NCI-H2081 (cell line): ENCODE results near the gene ARHGEF17.

Experiments used
- DNase-seq, 2 experiments: peaks; one replicate each; lab custom pipeline; 2025; lab: John Stamatoyannopoulos, UW

Gene ARHGEF17

DNA sequence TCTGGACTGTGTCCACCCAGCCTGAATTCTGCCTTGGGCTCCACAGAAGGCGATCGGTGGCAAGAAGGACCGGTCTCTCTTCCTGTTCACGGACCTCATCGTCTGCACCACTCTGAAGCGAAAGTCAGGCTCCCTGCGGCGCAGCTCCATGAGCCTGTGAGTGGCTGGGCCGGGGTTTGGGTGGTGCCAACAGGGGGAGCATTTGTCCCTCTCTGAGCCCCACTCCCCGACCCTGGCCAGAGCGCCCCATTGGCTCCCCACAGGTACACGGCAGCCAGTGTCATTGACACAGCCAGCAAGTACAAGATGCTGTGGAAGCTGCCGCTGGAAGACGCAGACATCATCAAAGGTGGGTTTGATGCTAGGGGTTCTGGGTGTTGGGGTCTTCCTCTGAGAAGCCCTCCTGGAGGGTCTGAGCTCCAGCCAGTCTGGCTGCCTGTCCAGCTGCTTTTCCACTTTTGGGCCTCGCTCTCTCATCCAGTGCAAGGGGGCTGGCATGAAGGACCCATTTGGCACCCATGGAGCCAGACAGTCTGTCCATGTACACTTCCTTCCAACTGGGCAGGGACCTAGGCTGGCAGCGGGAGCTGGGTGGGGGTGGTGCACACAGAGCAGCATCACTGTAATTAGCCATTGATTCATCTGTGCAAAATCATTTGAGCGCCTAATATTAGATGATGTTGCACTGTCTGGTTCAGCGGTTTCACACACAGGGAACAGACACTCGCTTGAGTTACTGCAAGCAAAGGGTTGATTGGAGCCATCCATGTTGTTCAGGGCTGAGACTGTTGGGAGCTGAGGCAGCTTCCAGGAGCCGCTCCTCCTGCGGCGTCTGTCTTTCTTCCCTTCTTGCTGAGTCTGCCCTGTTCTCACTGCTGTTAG, 49.1 kb downstream of the ARHGEF17 start:
- DNase-seq, result no peak

DNA sequence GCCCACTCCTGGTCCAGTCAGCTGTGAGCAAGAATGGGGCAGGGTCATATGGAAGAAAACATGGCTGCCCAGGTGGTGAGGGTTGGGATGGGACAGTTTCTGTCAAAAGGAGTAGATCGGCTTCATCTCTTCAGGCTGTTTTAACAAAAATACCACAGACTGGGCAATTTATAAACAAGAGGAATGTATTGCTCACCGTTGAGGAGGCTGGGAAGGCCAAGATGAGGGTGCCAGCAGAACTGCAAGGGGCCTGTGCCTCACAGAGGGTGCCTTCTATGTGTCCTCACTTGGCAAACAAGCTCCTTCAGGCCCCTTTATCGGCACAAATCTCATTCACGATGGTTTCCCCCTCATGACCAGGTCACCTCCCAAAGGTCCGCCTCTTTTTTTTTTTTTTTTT, 50.0 kb downstream of the ARHGEF17 start:
- DNase-seq, result no peak

DNA sequence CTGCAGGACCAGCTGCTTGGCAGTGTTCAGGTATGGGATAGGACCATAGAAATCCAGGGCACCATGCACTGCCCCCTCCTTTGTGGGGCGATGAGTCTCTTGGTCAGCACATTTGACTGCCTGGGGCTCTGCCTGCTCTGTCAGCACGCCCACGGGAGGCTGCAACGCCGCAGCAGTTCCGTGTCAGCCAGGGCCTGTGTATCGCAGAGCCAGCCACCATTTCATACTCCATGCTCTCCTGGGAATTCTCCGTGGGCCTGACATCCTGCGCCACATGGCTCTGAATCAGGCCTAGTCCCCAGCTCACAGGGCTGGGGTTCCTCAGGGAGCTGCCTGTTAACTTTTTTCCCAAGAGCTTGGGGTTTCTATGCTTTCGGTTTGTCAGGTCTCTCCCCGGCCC, 51.3 kb downstream of the ARHGEF17 start:
- no peak for DNase-seq

DNA sequence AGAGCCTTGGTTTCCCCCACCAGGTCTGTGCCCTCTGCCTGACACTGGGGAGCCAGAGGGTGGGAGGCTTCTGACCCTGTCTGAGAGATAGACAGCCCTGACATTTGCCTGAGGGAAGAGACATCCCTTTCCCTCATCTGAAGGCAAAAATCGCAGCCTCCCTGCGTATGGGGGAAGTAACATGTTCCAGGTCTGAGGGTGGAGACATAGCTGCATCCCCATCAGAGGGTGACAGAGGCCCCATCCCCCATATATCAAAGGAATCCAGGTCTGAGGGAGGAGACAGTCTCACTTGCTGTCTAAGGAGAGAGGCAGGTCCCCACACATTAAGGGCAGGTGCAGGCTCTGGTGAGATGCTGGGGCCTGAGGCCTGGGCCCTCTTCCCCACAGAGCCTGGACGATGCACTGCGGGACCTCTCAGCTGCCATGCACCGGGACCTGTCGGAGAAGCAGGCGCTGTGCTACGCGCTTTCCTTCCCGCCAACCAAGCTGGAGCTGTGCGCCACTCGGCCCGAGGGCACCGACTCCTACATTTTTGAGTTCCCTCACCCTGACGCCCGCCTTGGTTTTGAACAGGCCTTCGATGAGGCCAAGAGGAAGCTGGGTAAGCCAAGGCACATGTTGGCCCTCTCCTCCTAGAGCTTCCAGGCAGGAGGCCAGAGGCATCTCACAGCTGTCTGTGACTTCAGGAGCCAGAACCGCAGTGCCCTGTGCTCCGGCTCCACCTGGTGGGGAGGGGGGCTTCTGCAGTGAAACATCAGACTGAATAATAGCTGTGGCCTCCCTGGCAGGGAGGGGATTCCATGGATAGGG, 52.1 kb downstream of the ARHGEF17 start:
- peak in 1 of 2 experiments; percentile 30 for DNase-seq

DNA sequence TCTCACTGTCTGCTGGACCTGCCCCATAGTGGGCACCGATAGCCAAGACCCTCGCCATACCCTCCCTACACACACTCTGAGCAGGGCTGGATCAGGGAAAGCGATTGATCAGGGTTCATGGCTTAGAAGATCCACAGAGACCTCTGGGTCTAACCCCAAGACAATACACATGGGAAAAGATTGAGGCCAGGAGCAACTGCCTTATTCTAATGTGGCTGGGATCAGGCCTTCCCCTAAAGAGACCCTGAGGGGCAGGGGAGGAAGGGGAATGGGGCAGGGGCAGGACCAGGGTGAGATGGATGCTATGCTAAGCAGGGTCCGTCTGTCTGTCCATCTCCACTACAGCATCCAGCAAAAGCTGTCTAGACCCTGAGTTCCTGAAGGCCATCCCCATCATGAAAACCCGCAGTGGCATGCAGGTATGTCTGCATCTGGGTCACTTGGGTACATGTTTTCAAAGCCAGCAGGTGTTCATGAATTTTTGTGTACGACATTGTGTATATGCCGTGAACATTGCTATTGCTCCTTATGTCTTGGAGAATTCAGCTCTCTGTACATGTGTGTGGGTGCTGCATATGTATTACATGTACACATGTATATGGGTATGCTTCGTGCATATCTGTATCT, 52.8 kb downstream of the ARHGEF17 start:
- no peak for DNase-seq

DNA sequence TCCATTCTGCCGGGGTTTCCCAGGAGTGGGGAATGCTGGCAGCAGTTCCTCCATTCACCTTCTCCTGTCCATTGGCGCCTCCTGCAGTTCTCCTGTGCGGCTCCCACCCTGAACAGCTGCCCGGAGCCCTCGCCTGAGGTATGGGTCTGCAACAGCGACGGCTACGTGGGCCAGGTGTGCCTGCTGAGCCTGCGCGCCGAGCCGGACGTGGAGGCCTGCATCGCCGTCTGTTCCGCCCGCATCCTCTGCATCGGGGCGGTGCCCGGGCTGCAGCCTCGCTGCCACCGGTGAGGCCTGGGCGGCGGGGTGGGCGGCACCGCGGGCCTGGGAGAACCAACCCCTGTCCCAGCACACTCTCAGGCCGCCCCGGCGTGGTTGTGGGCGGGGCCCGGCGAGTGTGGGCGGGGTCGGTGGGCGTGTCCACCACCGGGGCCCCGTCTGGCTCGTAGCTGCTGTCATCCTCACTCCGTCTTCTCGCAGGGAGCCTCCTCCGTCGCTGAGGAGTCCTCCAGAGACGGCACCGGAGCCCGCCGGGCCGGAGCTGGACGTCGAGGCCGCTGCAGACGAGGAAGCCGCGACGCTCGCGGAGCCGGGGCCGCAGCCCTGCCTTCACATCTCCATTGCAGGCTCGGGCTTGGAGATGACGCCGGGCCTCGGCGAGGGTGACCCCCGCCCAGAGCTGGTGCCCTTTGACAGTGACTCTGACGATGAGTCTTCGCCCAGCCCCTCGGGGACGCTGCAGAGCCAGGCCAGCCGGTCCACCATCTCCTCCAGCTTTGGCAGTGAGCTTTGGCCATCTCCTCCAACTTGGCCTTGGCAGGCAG, 54.1 kb downstream of the ARHGEF17 start:
- no peak for DNase-seq

DNA sequence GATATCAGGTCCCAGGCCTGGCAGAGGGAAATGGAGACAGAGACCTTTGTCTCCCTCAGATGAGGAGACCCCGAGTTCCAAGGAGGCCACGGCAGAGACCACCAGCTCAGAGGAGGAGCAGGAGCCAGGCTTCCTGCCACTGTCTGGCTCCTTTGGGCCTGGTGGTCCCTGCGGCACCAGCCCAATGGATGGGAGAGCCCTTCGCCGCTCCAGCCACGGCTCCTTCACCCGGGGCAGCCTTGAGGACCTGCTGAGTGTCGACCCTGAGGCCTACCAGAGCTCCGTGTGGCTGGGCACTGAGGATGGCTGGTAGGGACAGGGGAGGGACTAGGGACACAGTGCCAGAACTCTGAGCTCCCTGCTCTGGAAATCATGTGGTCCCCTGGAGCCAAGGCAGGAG, 55.1 kb downstream of the ARHGEF17 start:
- DNase-seq, result no peak

DNA sequence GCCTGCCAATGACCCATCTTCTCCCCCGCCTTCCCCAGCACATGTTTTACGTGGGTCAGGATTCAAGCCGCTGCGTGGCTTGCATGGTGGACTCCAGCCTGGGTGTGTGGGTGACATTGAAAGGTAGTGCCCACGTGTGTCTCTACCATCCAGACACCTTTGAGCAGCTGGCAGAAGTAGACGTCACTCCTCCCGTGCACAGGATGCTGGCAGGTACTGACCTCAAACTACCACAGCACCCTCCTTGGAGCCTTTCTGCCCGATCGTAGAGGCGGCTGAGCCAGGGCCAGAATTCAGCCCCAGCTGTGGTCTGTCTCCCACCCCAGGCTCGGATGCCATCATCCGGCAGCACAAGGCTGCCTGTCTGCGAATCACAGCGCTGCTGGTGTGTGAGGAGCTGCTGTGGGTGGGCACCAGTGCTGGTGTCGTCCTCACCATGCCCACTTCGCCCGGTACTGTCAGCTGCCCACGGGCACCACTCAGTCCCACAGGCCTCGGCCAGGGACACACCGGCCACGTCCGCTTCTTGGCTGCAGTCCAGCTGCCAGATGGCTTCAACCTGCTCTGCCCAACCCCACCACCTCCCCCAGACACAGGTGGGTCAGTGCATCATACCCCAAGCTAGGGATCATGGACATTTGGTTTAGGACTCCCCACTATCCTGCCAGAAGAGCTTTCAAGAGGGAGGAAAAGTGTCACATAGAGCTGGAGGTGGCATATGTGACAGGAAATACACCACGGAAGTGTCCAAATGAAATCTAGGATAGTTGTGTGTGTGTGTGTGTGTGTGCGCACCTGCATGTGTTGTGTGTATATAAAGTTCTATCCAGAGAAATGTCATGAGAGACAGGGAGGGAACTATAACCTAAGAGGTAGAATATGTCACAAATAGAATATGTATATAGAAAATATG, 57.5 kb downstream of the ARHGEF17 start:
- no peak for DNase-seq

DNA sequence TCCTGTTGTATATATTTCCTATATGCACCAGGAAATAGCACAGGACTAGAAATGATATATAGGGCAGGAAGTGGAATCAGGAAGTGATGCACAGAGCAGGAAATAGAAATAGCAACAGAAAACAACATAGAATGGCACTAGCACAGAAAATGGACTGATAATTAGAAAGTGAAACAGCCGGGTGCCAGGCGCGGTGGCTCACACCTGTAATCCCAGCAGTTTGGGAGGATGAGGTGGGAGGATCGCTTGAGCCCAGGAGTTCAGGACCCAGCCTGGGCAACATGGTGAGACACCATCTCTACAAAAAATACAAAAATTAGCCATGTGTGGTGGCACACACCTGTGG, 58.2 kb downstream of the ARHGEF17 start:
- no peak for DNase-seq

DNA sequence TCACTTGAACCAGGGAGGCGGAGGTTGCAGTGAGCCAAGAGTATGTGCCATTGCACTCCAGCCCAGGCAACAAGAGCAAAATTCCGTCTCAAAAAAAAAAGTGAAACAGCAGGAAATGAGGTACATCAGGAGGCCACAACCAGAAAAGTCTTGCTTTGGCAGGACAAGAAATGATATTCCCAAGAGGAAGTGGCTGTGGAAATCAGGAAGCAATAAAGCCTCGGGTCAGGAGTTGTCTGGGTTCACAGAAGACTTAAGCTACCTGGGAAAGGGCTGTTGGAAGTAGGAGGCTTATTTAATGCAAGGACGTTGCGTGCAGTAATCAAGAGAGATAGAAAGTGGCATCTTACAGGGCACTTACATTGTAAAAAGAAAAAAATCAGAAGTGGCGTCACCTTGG, 58.9 kb downstream of the ARHGEF17 start:
- DNase-seq, result no peak

DNA sequence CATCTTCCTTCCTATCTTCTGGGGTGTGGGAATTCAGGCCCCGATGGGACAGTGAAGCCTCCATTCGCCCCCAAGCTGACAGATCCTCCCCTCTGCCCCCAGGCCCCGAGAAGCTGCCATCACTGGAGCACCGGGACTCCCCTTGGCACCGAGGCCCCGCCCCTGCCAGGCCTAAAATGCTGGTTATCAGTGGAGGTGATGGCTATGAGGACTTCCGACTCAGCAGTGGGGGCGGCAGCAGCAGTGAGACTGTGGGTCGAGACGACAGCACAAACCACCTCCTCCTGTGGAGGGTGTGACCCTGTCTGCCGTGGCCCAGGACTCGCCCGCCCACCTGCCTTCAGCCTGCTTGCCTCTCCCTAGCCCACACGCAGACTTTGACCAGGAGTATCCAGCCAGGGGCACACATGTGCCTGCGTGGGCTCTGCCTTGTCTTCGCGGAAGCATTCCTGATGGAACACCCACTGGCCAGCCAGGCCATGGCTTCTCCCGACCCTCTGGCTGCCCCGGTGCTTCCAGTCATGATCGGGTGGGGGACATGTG, 59.5 kb downstream of the ARHGEF17 start:
- DNase-seq, result no peak

DNA sequence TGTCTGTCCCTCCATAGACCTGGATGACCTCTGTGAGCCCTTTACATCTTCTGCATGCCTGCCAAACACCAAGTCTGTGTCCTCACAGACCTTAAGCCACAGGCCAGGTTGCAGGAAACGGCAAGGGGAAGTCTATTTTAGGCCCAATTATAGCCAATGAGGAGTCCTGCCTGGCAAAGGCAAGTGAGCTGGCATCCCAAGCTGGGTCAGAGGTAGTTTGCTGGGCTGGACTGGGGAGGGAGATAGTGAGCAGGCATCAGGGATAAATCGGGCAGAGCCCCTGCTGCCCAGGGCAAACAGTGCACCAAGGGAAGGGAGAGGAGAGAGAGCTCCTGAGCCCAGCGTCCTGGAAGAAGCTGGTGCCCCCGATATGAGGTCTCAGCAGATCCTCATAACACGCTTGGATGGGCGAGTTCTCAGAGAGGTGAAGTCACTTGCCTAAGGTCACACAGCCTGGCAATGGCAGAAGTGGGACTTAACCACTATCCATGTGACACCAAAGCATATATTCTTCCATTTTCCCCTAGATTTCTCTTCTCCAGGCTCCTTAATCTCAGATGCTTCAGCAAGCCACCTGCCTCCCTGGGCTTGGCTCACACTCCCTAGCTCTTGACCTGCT, 64.4 kb downstream of the ARHGEF17 start:
- DNase-seq, result no peak

DNA sequence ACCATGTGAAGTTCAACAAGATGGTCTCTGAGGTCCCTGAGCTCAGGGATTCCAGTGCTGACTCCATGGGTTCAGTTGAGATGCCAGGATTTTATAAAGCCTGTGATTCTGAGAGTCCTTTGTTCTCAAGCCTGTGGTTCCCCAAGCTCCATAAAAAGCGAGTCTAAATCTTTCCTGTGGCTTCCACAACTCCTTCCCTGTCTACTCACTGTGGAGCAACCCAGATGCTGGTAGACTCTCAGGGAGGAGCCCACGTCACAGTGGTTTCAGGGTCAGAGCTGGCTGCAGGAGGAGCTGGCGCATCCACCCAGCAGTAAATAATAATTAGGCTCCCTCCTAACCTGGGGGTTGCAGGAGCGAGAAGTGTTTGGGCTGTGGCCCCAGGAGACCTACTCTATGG, 66.1 kb downstream of the ARHGEF17 start:
- no peak for DNase-seq

DNA sequence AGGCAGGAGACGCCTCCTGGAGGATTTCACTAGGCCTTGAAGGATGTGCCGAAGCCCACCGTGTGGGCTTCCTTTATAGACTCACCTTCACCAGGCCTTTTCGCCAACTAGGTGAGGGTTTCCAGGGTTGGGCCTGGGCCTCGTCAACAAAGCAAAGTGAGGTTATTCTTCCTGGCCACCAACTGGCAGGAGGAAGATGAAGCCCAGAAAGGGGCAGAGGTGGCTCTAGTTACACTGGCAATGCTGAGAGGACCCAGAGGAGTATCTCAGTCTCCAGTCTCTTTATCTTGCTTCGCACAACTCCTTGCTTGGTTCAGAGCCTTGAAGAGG, 67.7 kb downstream of the ARHGEF17 start:
- no peak for DNase-seq

DNA sequence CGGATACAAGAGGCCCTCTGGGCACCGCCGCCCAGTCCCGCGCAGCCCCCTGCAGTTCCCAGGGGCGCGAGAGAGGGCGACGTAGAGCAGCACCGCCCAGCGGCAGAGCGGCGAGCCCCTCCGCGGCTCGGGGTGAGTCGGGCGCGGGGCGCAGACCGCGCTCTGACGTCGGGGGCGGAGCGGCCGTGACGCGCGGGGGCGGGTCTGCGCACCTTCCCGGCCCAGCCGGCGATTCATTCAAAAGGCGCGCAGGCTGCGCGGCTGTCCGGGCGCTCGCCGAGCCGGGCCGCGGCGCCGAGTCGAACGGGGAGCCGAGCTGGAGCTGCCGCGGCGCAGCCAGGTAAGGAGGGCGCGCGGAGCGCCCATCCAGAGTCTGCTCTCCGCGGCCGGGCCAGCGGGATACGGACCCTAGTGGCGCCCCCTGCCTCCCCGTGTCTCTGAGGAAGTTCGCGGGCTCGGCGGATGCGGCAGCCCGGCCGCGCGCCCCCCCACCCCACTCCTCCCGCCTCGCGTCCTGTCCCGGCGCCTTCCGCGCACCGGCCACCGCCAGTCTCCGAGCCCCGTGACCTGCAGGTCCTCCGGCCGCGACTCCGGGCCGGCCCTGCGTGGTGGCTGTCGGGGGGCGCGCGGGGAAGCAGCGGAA, 68.2 kb downstream of the ARHGEF17 start, which contains the start of gene RELT:
Gene RELT, plus strand, starts transcription at position 240 of the 643 bp plus-strand sequence. CDS start 12,738 bp downstream, outside the sequence.
- DNase-seq, result peak; percentile 81 to 87

DNA sequence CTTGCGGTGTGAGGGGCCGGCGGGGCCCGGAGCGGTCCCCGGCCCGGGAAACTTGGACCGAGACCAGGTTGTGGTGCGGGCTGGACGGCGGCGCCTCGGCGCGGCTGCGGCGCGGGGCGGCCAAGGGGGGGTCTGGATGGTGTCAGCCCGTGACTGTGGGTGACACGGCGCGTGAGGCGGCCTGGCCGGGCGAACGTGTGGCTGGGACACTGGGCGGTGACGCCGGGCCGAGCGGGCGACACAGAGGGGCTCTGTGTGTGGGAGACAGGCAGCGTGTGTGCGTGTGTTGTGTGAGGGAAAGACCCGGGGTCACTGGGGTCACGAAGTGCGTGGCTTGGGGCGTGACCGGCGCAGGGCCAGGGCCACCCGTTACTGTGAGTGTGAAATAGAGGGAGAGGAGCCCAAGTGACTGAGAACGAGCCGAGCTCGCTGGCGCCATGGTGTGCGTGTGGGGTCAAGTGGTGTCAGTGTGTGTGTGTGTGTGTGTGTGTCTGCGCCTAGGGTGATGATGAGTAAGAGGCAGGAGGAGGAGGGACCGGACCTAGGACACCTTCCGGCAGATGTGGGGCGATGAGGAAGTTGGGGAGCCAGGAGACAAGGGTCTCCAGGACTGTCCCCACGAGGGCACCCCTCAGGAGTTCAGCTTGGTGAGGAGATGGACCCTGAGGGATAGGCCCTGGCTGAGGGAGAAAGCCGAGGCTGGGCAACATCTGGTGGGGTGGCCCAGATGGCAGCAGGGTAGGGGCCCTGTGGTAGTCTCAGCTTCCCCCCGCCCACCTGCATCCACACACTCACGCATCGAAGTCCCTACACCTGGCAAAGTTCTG, 68.9 kb downstream of the ARHGEF17 start:
- peak in 1 of 2 experiments; percentile 12 for DNase-seq

DNA sequence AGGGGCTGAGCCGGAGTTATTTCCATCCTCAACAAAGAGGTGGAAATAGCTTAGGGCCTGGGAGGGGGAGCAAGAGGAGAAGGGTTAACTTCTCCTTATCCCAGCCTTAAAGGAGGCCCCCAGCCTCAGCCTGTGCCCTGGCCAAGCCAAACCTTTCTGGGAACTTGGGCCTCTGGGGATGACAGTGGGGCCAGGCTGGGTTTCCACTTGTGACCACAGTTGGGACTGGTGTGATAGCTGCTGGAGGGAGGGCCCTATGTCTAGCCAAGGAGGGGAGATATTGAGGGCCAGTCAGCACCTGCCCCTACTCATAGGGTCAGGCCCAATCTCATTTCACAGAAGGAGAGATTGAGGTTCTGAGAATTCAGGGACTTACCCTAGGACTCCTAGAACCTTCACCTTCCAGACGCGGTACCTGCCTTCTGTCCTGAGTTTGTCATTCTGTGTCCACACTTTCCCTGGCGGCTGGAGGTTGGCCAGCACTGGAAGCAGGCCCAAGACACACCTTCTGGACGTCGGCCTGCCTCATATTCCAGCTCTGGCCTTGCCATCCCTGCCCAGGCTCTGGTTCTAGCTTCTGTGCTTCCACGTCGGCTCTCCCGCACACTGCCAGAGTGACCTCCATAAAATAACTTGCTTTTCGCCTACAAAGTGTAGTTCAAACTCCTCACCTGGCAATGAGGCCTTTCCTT, 71.3 kb downstream of the ARHGEF17 start:
- DNase-seq, result no peak

DNA sequence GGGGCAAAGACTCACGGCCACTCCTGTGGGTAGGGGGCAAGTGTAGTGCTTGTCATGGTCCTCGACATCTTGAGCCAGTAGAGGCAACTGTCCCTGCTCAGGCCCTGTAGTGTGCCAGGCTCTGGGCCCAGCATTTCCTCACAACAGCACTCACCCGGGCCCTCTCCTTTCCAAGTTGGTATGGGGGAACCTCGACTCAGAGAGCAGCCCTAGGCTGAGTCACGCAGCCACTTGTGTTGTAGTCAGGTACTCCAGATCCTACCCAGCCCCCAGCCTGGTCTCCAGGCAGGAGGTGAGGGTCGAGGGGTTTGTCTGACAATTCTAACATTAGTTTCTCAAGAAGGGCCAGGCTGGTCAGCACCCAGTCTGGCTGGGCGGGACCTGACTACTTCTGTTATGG, 72.3 kb downstream of the ARHGEF17 start:
- no peak for DNase-seq
